ENCODE measurements around the gene SHH. TPM values are rescaled to one million over a fixed set of nuclear protein-coding genes. Genes with fewer than 3 reads are reported as not detected.

The SHH gene
- total RNA-seq, 4 donors from 2014 or later, result 7.7 to 16.2 (median 11.3) TPM

DNA sequence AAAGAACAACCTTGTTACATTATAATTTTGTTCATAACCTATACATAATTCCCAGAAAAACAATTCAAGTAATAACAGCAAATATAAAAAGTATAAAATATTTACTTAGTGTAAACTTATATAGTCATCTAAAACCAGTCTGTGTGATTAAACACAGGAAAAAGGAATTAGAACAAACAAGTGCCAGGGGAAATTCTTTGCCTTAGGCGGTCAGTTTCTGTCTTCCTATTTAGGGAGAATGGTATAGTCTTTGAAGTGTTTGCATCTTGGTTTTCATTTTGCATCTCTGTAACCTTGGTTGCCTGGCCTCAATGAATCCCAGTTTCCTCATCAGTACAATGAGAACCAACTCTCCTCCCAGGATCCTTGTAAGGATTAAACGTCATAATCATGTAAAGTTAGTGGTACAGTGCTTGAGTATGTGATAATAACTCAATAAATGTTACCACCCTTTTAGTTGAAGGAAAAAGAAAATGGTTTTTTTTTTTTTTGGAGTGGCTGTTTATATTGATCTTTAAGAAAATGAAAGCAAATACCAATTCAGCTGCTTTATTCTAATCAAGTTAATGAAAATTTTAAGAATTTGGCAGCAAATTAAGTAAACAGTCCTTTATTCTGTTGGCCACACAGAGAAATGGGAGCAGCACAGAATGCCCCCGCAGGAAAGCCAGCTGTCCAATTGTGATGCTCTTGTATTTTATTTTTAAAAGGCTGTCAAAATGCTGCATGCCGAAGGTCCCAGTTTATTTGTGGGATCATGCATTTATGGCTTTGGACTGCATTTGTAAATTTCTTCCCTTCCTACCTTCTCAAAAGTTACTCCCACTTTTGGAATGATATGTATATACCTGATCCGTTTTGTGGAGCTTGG, 61.8 kb downstream of the SHH start:
- Histone ChIP-seq H3K27ac (no peak overlapping the region), H3K27me3 (no peaks in the 10 kb centered on the region), H3K4me3 (no peak overlapping the region), H3K36me3 (peaks cover 2 to 12% (median 3%) of the 10 kb centered on the region in 3 donors), H3K4me1 (peaks cover 3 to 85% (median 19%) of the 10 kb centered on the region in 4 donors), H3K9me3 (no peaks in the 10 kb centered on the region)
- TF ChIP-seq, protein P1, sequence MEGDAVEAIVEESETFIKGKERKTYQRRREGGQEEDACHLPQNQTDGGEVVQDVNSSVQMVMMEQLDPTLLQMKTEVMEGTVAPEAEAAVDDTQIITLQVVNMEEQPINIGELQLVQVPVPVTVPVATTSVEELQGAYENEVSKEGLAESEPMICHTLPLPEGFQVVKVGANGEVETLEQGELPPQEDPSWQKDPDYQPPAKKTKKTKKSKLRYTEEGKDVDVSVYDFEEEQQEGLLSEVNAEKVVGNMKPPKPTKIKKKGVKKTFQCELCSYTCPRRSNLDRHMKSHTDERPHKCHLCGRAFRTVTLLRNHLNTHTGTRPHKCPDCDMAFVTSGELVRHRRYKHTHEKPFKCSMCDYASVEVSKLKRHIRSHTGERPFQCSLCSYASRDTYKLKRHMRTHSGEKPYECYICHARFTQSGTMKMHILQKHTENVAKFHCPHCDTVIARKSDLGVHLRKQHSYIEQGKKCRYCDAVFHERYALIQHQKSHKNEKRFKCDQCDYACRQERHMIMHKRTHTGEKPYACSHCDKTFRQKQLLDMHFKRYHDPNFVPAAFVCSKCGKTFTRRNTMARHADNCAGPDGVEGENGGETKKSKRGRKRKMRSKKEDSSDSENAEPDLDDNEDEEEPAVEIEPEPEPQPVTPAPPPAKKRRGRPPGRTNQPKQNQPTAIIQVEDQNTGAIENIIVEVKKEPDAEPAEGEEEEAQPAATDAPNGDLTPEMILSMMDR (IDR thresholded peaks at IDR 0.05), result no peak
- no peak for TF ChIP-seq EP300 (IDR thresholded peaks at IDR 0.05)
- TF ChIP-seq POLR2A (IDR thresholded peaks at IDR 0.05), result no peak
- no peak for DNase-seq (ENCODE audit: low spot score in 2 of 2)
- 82 to 91% methylated on average over 5 of the region's 5 CpGs for WGBS, 2 donors

Other genes starting within 250 kb of the SHH start
- gene RBM33, start 167.8 kb downstream of the SHH start, total RNA-seq, result 10 to 100 TPM; 85.0 to 92.4 (median 88.3) TPM

Data from tibial nerve (tissue), 4 donors.